GM23338 (cell line): ENCODE measurements around the gene RRP12. TPM values are rescaled to one million over a fixed set of nuclear protein-coding genes. Genes with fewer than 3 reads are reported as not detected.

Experiments
- ATAC-seq: fragments of 200-7000 bp; cut with Tn5 transposase; 3 replicates; pipeline ENCODE4 v1.9.1; 2020
- DNase-seq: peaks from one replicate; pipeline ENCODE4 v3.0.0-alpha.2; 2015; ENCODE audit warnings: low spot score
- H2AFZ ChIP-seq: fragments of 200-600 bp; sonication (generic); 2 replicates; pipeline ENCODE4 v1.8.0; 2016; ENCODE audit warnings: antibody characterized with exemption, mild to moderate bottlenecking, moderate library complexity
- H3F3A ChIP-seq: fragments of 200-600 bp; sonication (generic); replicated peaks from 2 replicates; pipeline ENCODE4 v1.8.0; 2017; ENCODE audit warnings: antibody characterized with exemption, mixed run types, low read depth
- H3K27ac ChIP-seq: fragments of 200-600 bp; sonication (generic); 2 replicates; pipeline ENCODE4 v1.6.1; 2016; ENCODE audit warnings: low read depth
- H3K27me3 ChIP-seq: fragments of 200-600 bp; sonication (generic); 2 replicates; pipeline ENCODE4 v1.8.0; 2016; ENCODE audit warnings: mild to moderate bottlenecking, mixed run types, moderate library complexity; ENCODE audit not compliant: insufficient read depth
- H3K36me3 ChIP-seq: fragments of 200-600 bp; sonication (generic); 2 replicates; pipeline ENCODE4 v1.8.0; 2016; ENCODE audit warnings: mild to moderate bottlenecking; ENCODE audit not compliant: insufficient read depth
- H3K4me1 ChIP-seq: fragments of 200-600 bp; sonication (generic); 2 replicates; pipeline ENCODE4 v1.8.0; 2016; ENCODE audit warnings: mild to moderate bottlenecking, moderate library complexity; ENCODE audit not compliant: insufficient read depth
- H3K4me2 ChIP-seq: fragments of 200-600 bp; sonication (generic); 2 replicates; pipeline ENCODE4 v1.7.1; 2017; ENCODE audit warnings: mixed run types
- H3K4me3 ChIP-seq: fragments of 200-600 bp; sonication (generic); 2 replicates; pipeline ENCODE4 v1.6.1; 2016; ENCODE audit warnings: mixed run types
- H3K79me2 ChIP-seq: fragments of 200-600 bp; sonication (generic); replicated peaks from 2 replicates; pipeline ENCODE4 v1.8.0; 2017; ENCODE audit warnings: mild to moderate bottlenecking; ENCODE audit not compliant: insufficient read depth
- H3K9me2 ChIP-seq: fragments of 200-600 bp; sonication (generic); 2 replicates; pipeline ENCODE4 v1.8.0; 2017; ENCODE audit not compliant: insufficient read depth
- H4K20me1 ChIP-seq: fragments of 200-600 bp; sonication (generic); replicated peaks from 2 replicates; pipeline ENCODE4 v1.8.0; 2017; ENCODE audit warnings: mild to moderate bottlenecking; ENCODE audit not compliant: insufficient read depth
- H3K27ac Mint-ChIP-seq: 2 replicates; pipeline ENCODE4 v1.8.0; 2020; ENCODE audit warnings: inconsistent platforms, mild to moderate bottlenecking, moderate library complexity, mixed read lengths
- H3K27me3 Mint-ChIP-seq: 3 replicates; pipeline ENCODE4 v1.8.0; 2022; ENCODE audit warnings: low read depth, mild to moderate bottlenecking, moderate library complexity, mixed read lengths, inconsistent platforms; ENCODE audit not compliant: insufficient read depth, poor library complexity
- H3K36me3 Mint-ChIP-seq: 3 replicates; pipeline ENCODE4 v1.8.0; 2021; ENCODE audit warnings: low read depth, mild to moderate bottlenecking, inconsistent platforms, moderate library complexity, mixed read lengths
- H3K4me1 Mint-ChIP-seq: 3 replicates; pipeline ENCODE4 v1.8.0; 2020; ENCODE audit warnings: mild to moderate bottlenecking, inconsistent platforms, mixed read lengths
- H3K4me3 Mint-ChIP-seq: 3 replicates; pipeline ENCODE4 v1.8.0; 2021; ENCODE audit warnings: moderate library complexity, mild to moderate bottlenecking, inconsistent platforms, mixed read lengths
- H3K9me3 Mint-ChIP-seq: 3 replicates; pipeline ENCODE4 v1.8.0; 2020; ENCODE audit warnings: moderate library complexity, mild to moderate bottlenecking, inconsistent platforms, mixed read lengths
- CTCF ChIP-seq, 2 experiments: fragments of 200-600 bp in 1 of 2; sonication (generic) in 1 of 2; conservative IDR thresholded peaks; 2 replicates each; pipeline versions ENCODE4 v1.5.1 to v1.6.1; 2016 to 2017; ENCODE audit warnings: antibody characterized with exemption in 2 of 2, low read depth in 2 of 2, mild to moderate bottlenecking in 2 of 2, moderate library complexity in 1 of 2
- ETS1 ChIP-seq: IDR thresholded peaks from 2 replicates; pipeline ENCODE4 v1.6.1; 2016; ENCODE audit warnings: antibody characterized with exemption
- EZH2phosphoT487 ChIP-seq: fragments of 200-600 bp; sonication (generic); IDR thresholded peaks from one replicate; pipeline ENCODE4 v1.8.1; 2018; ENCODE audit warnings: antibody characterized with exemption; ENCODE audit not compliant: unreplicated experiment
- NANOG ChIP-seq: IDR thresholded peaks from 2 replicates; pipeline ENCODE4 v1.6.1; 2016; ENCODE audit warnings: antibody characterized with exemption, borderline replicate concordance
- POLR2AphosphoS5 ChIP-seq: IDR thresholded peaks from 2 replicates; pipeline ENCODE4 v1.6.1; 2016; ENCODE audit warnings: antibody characterized with exemption, low read depth
- ZNF114 ChIP-seq: fragments of 250-450 bp; sonication (Bioruptor Pico); IDR thresholded peaks from 2 replicates; pipeline ENCODE4 v1.5.0; 2020; ENCODE audit warnings: mild to moderate bottlenecking, moderate library complexity
- ZNF462 ChIP-seq: fragments of 250-450 bp; sonication (Bioruptor Pico); IDR thresholded peaks from 2 replicates; pipeline ENCODE4 v1.5.0; 2020; ENCODE audit warnings: mild to moderate bottlenecking, moderate library complexity
- polyA plus RNA-seq: library from polyadenylated mRNA; unstranded; fragments of >200 nt; fragmentation: Nextera tagmentation; extraction: Ambion mirVana; gene quantifications from 2 replicates; pipeline ENCODE4 v1.2.1, GENCODE V29; 2016
- total RNA-seq: library from RNA; depleted of rRNA; stranded (reverse); fragments of >200 nt; shearing (Covaris generic); gene quantifications from 2 replicates; pipeline ENCODE4 v1.2.3, GENCODE V29; 2014

Gene RRP12
- total and polyA plus RNA-seq, 2 experiments from 2014 or later = 53.4 to 62.6 TPM

- Histone ChIP-seq H3K79me2 (no peaks in the 10 kb centered on the region), H3K27ac (no peak overlapping the region), H3K27me3 (peaks cover 28% of the 10 kb centered on the region), H3K4me3 (peak overlapping the region; percentile 86), H2AFZ (no peak overlapping the region), H3K4me1 (peaks cover 28% of the 10 kb centered on the region), H3K4me2 (peak overlapping the region; percentile 96), H4K20me1 (no peaks in the 10 kb centered on the region; the same call in 1 of the 2 replicates), H3K36me3 (no peaks in the 10 kb centered on the region), H3F3A (peaks cover 11% of the 10 kb centered on the region), H3K9me2 (no peaks in the 10 kb centered on the region)
- H3K9me3 Mint-ChIP-seq = no peaks in the 10 kb centered on the region
- H3K4me1 Mint-ChIP-seq = peaks cover 31% of the 10 kb centered on the region
- H3K27me3 Mint-ChIP-seq = peaks cover 44% of the 10 kb centered on the region
- DNase-seq (peak; percentile 79), ATAC-seq (peak; percentile 8)
- TF ChIP-seq NANOG (no peak), POLR2AphosphoS5 (peak; percentile 5; the same call in 1 of the 2 replicates)
- H3K27ac Mint-ChIP-seq = no peak overlapping the region
- H3K36me3 Mint-ChIP-seq = no peaks in the 10 kb centered on the region
- peak overlapping the region; percentile 78 for H3K4me3 Mint-ChIP-seq
Observed at GRCh38 chr10:97321032-97321803, 79.9 kb downstream of the RRP12 start.

GRCh38 chr10:97320480-97321031 is 80.6 kb downstream of the RRP12 start:
- H3K4me2 ChIP-seq = peak overlapping the region; percentile 96
- Mint-ChIP-seq H3K4me1 (peaks cover 25% of the 10 kb centered on the region), H3K9me3 (no peaks in the 10 kb centered on the region), H3K27ac (no peak overlapping the region), H3K36me3 (no peaks in the 10 kb centered on the region), H3K4me3 (peak overlapping the region; percentile 78), H3K27me3 (peaks cover 44% of the 10 kb centered on the region)
- peaks cover 28% of the 10 kb centered on the region for H3K27me3 ChIP-seq
- ATAC-seq (peak; percentile 2), DNase-seq (peak; percentile 32)
- peaks cover 22% of the 10 kb centered on the region for H3K4me1 ChIP-seq
- H3K9me2 ChIP-seq = no peaks in the 10 kb centered on the region
- H3K36me3 ChIP-seq = no peaks in the 10 kb centered on the region
- no peak overlapping the region for H3K27ac ChIP-seq
- H2AFZ ChIP-seq = peak overlapping the region; percentile 74; the same call in 1 of the 2 replicates
- H3F3A ChIP-seq = peaks cover 9% of the 10 kb centered on the region
- peak overlapping the region; percentile 86 for H3K4me3 ChIP-seq
- H3K79me2 ChIP-seq = no peaks in the 10 kb centered on the region
- H4K20me1 ChIP-seq = no peaks in the 10 kb centered on the region
- no peak for TF ChIP-seq ETS1
- no peak for TF ChIP-seq POLR2AphosphoS5
- no peak for TF ChIP-seq EZH2phosphoT487
- TF ChIP-seq CTCF (conservative IDR thresholded peaks at IDR 0.05; ENCODE audit: low read depth in 2 of 2) = no peak
- TF ChIP-seq ZNF462 (CRISPR knock-in tag) = no peak
- no peak for TF ChIP-seq ZNF114 (CRISPR knock-in tag)
